Endodermal cell (in vitro differentiated cells): ENCODE measurements around the gene UMODL1. TPM values are rescaled to one million over a fixed set of nuclear protein-coding genes. Genes with fewer than 3 reads are reported as not detected.

Experiments used
- DNase-seq: peaks from one replicate; pipeline ENCODE4 v3.0.0-alpha.2; 2017
- H3K27ac ChIP-seq: 2 replicates; pipeline ENCODE4 v1.5.1; 2013; ENCODE audit warnings: mild to moderate bottlenecking, low read depth, low read length, moderate library complexity
- H3K27me3 ChIP-seq: 2 replicates; pipeline ENCODE4 v1.6.1; 2013; ENCODE audit warnings: mild to moderate bottlenecking, low read length, moderate library complexity; ENCODE audit not compliant: insufficient read depth, control insufficient read depth, poor library complexity, severe bottlenecking
- H3K36me3 ChIP-seq: 2 replicates; pipeline ENCODE4 v1.7.0; 2013; ENCODE audit warnings: mild to moderate bottlenecking, low read length, moderate library complexity; ENCODE audit not compliant: control insufficient read depth, insufficient read depth
- H3K4me1 ChIP-seq: one replicate; pipeline ENCODE4 v1.7.0; 2013; ENCODE audit warnings: low read length; ENCODE audit not compliant: control insufficient read depth, insufficient read depth
- H3K4me3 ChIP-seq: 2 replicates; pipeline ENCODE4 v1.5.1; 2013; ENCODE audit warnings: mild to moderate bottlenecking, low read length, moderate library complexity
- H3K9ac ChIP-seq: 2 replicates; pipeline ENCODE4 v1.6.1; 2013; ENCODE audit warnings: mild to moderate bottlenecking, low read length, moderate library complexity; ENCODE audit not compliant: poor library complexity, severe bottlenecking; ENCODE audit errors: extremely low read depth
- H3K9me3 ChIP-seq: 2 replicates; pipeline ENCODE4 v1.6.1; 2013; ENCODE audit warnings: mild to moderate bottlenecking, low read length, moderate library complexity; ENCODE audit not compliant: control insufficient read depth
- H3K27ac Mint-ChIP-seq: 2 replicates; pipeline ENCODE4 v1.8.0; 2020; ENCODE audit warnings: mixed read lengths
- H3K27me3 Mint-ChIP-seq: 2 replicates; pipeline ENCODE4 v1.8.0; 2021; ENCODE audit warnings: mild to moderate bottlenecking, mixed read lengths; ENCODE audit not compliant: insufficient read depth
- H3K36me3 Mint-ChIP-seq: 2 replicates; pipeline ENCODE4 v1.8.0; 2020; ENCODE audit warnings: low read depth, mixed read lengths
- H3K4me1 Mint-ChIP-seq: 2 replicates; pipeline ENCODE4 v1.8.0; 2020; ENCODE audit warnings: mixed read lengths
- H3K4me3 Mint-ChIP-seq: 2 replicates; pipeline ENCODE4 v1.8.0; 2020; ENCODE audit warnings: mild to moderate bottlenecking, moderate library complexity, mixed read lengths
- H3K9me3 Mint-ChIP-seq: 2 replicates; pipeline ENCODE4 v1.8.0; 2020; ENCODE audit warnings: mild to moderate bottlenecking, mixed read lengths
- CTCF ChIP-seq: fragments of 200-600 bp; sonication (generic); conservative IDR thresholded peaks from 2 replicates; pipeline ENCODE4 v1.5.0; 2021; ENCODE audit warnings: antibody characterized with exemption, mild to moderate bottlenecking
- WGBS, 2 experiments: methylation state at CpG; one replicate each; pipeline versions ENCODE4 v1.1.5 to v1.1.7; 2013; ENCODE audit warnings: missing lambda C conversion rate in 2 of 2, mixed read lengths in 1 of 2; ENCODE audit not compliant: insufficient coverage in 1 of 2, insufficient read length in 1 of 2; 5-methylcytosine and 5-hydroxymethylcytosine counted together
- total RNA-seq, 2 donors: library from RNA; stranded (reverse); fragmentation: NEBNext Ultra II Directional in 1 of 2; extraction: Animal tissue kit (Norgen Biotek cat#: 25700) in 1 of 2; gene quantifications; 2 replicates in 1 of 2; 3 replicates in 1 of 2; pipeline ENCODE4 v1.2.1, GENCODE V29; 2021

Gene UMODL1
- total RNA-seq, 2 donors from 2014 or later = 0.24 to 0.49 TPM

- no peak overlapping the region for H3K27ac ChIP-seq
- Mint-ChIP-seq H3K36me3 (no peaks in the 10 kb centered on the region), H3K27me3 (no peaks in the 10 kb centered on the region), H3K27ac (no peak overlapping the region), H3K9me3 (no peaks in the 10 kb centered on the region), H3K4me3 (no peak overlapping the region), H3K4me1 (peaks cover 3% of the 10 kb centered on the region)
- DNase-seq = peak; percentile 26
- no peaks in the 10 kb centered on the region for H3K36me3 ChIP-seq
- no peaks in the 10 kb centered on the region for H3K9me3 ChIP-seq
- WGBS, 2 experiments = 86 to 100% methylated on average over 1 to 8 of the region's 10 CpGs
- no peak overlapping the region for H3K9ac ChIP-seq
- no peaks in the 10 kb centered on the region for H3K4me1 ChIP-seq
- no peaks in the 10 kb centered on the region for H3K27me3 ChIP-seq
- H3K4me3 ChIP-seq = no peak overlapping the region
- no peak for TF ChIP-seq CTCF
These were observed 75.2 kb downstream of the UMODL1 start for GRCh38 chr21:42146273-42146805.

- H3K4me3 Mint-ChIP-seq = no peak overlapping the region
- H3K36me3 ChIP-seq = no peaks in the 10 kb centered on the region
- no peak overlapping the region for H3K27ac Mint-ChIP-seq
- no peaks in the 10 kb centered on the region for H3K9me3 ChIP-seq
- H3K4me3 ChIP-seq = no peak overlapping the region
- no peak overlapping the region for H3K27ac ChIP-seq
- no peak overlapping the region for H3K9ac ChIP-seq
- no peak for TF ChIP-seq CTCF
- H3K4me1 ChIP-seq = no peaks in the 10 kb centered on the region
- no peaks in the 10 kb centered on the region for H3K9me3 Mint-ChIP-seq
- WGBS, 2 experiments = 85 to 86% methylated on average over 19 of the region's 19 CpGs
- H3K27me3 Mint-ChIP-seq = no peaks in the 10 kb centered on the region
- no peak for DNase-seq
- no peaks in the 10 kb centered on the region for H3K36me3 Mint-ChIP-seq
- H3K4me1 Mint-ChIP-seq = peaks cover 3% of the 10 kb centered on the region
- H3K27me3 ChIP-seq = no peaks in the 10 kb centered on the region
These were observed 75.7 kb downstream of the UMODL1 start for GRCh38 chr21:42146821-42147220.

- Histone ChIP-seq H3K9ac (no peak overlapping the region), H3K4me1 (no peaks in the 10 kb centered on the region), H3K36me3 (no peaks in the 10 kb centered on the region), H3K27me3 (no peaks in the 10 kb centered on the region), H3K27ac (no peak overlapping the region), H3K4me3 (no peak overlapping the region), H3K9me3 (no peaks in the 10 kb centered on the region)
- Mint-ChIP-seq H3K27ac (no peak overlapping the region), H3K4me1 (peaks cover 3% of the 10 kb centered on the region), H3K4me3 (no peak overlapping the region), H3K9me3 (no peaks in the 10 kb centered on the region), H3K27me3 (no peaks in the 10 kb centered on the region), H3K36me3 (no peaks in the 10 kb centered on the region)
- DNase-seq = peak; percentile 33
- WGBS, 2 experiments = 84 to 89% methylated on average over 8 to 13 of the region's 13 CpGs
- no peak for TF ChIP-seq CTCF
These were observed 76.4 kb downstream of the UMODL1 start for GRCh38 chr21:42147386-42148020.
